GM12878 (cell line): ENCODE results near the gene ANO2. TPM values are rescaled to one million over a fixed set of nuclear protein-coding genes. Genes with fewer than 3 reads are reported as not detected.

Experiments used
- ATAC-seq: fragments of 200-7000 bp; cut with Tn5 transposase; 3 replicates; pipeline ENCODE4 v1.9.1; 2020; ENCODE audit warnings: mild to moderate bottlenecking, moderate library complexity
- BruUV-seq: library from RNA; stranded (reverse); fragments of 400-500 nt; replicated peaks from 2 replicates; lab custom pipeline; 2021; lab: Mats Ljungman, UMichigan
- CTCF ChIA-PET: fragments of 300-600 bp; sonication (Branson Sonifier 250); formaldehyde crosslinking; extraction: SDS; loops from one replicate; lab custom pipeline; 2021; ENCODE audit warnings: inconsistent platforms; lab: Yijun Ruan, JAX
- POLR2A ChIA-PET: fragments of 350-600 bp; formaldehyde crosslinking; extraction: SDS; loops from one replicate; lab custom pipeline; 2021; ENCODE audit warnings: inconsistent platforms; lab: Charles Lee
- RAD21 ChIA-PET: fragments of 300-600 bp; sonication (Branson Sonifier 250); formaldehyde crosslinking; loops from one replicate; lab custom pipeline; 2023; ENCODE audit warnings: antibody characterized with exemption; ENCODE audit not compliant: unreplicated experiment; lab: Charles Lee
- SMC1A ChIA-PET: fragments of 300-600 bp; sonication (Branson Sonifier 250); formaldehyde crosslinking; loops from one replicate; lab custom pipeline; 2023; ENCODE audit not compliant: unreplicated experiment, uncharacterized antibody; lab: Charles Lee
- DNase-seq: peaks from one replicate; pipeline ENCODE4 v3.0.0-alpha.2; 2011; ENCODE audit warnings: low read depth, low spot score
- FAIRE-seq: peaks from 3 replicates; lab custom pipeline; 2011; peaks lifted over from hg19 to GRCh38; lab: Jason Lieb, UNC
- H2AFZ ChIP-seq: 2 replicates; pipeline ENCODE4 v1.6.0; 2011; ENCODE audit warnings: low read depth, low read length, control low read depth; ENCODE audit not compliant: control insufficient read depth
- H3K27ac ChIP-seq: 2 replicates; pipeline ENCODE4 v1.5.1; 2011; ENCODE audit warnings: control low read depth; ENCODE audit not compliant: control insufficient read depth, insufficient read depth
- H3K27me3 ChIP-seq, 2 experiments: replicated peaks in 1 of 2; 2 replicates each; pipeline versions ENCODE4 v1.6.0 to v1.6.1; 2011; ENCODE audit warnings: low read length in 1 of 2; ENCODE audit not compliant: control insufficient read depth in 2 of 2, insufficient read depth in 2 of 2
- H3K36me3 ChIP-seq, 2 experiments: 2 replicates each; pipeline ENCODE4 v1.5.1; 2011; ENCODE audit warnings: low read length in 1 of 2; ENCODE audit not compliant: control insufficient read depth in 2 of 2, insufficient read depth in 2 of 2
- H3K4me1 ChIP-seq: 2 replicates; pipeline ENCODE4 v1.6.1; 2011; ENCODE audit warnings: mild to moderate bottlenecking, low read length, moderate library complexity, mixed read lengths; ENCODE audit not compliant: control insufficient read depth, insufficient read depth
- H3K4me2 ChIP-seq: 2 replicates; pipeline ENCODE4 v1.6.0; 2011; ENCODE audit warnings: control low read depth; ENCODE audit not compliant: control insufficient read depth, insufficient read depth
- H3K4me3 ChIP-seq: fragments of 200-600 bp; sonication (generic); 2 replicates; pipeline ENCODE4 v1.5.1; 2016
- H3K79me2 ChIP-seq: 2 replicates; pipeline ENCODE4 v1.6.0; 2011; ENCODE audit warnings: low read length; ENCODE audit not compliant: control insufficient read depth, insufficient read depth
- H3K9ac ChIP-seq: 2 replicates; pipeline ENCODE4 v1.8.0; 2011; ENCODE audit warnings: low read length, control low read depth, mixed read lengths; ENCODE audit not compliant: control insufficient read depth, insufficient read depth
- H3K9me3 ChIP-seq: replicated peaks from 3 replicates; pipeline ENCODE4 v1.5.1; 2011; ENCODE audit warnings: mild to moderate bottlenecking, low read length; ENCODE audit not compliant: control insufficient read depth, insufficient read depth
- H4K20me1 ChIP-seq: 2 replicates; pipeline ENCODE4 v1.6.0; 2011; ENCODE audit not compliant: control insufficient read depth, insufficient read depth
- BCL3 ChIP-seq: IDR thresholded peaks from 2 replicates; pipeline ENCODE4 v1.6.1; 2011; ENCODE audit warnings: borderline replicate concordance, low read depth, mild to moderate bottlenecking, moderate library complexity, low read length; ENCODE audit not compliant: insufficient read depth, poor library complexity, severe bottlenecking
- CEBPB ChIP-seq, 2 experiments: fragments of 150-350 bp in 1 of 2; IDR thresholded peaks; 2 replicates each; pipeline ENCODE4 v1.6.1; 2012 to 2014; ENCODE audit warnings: low read depth in 2 of 2, low read length in 2 of 2, borderline replicate concordance in 1 of 2, inconsistent platforms in 1 of 2
- E4F1 ChIP-seq: fragments of 450-650 bp; IDR thresholded peaks from 2 replicates; pipeline ENCODE4 v1.6.1; 2018; ENCODE audit warnings: borderline replicate concordance, mild to moderate bottlenecking; ENCODE audit not compliant: partially characterized antibody
- EED ChIP-seq: sonication (generic); IDR thresholded peaks from 2 replicates; pipeline ENCODE4 v1.6.1; 2016; ENCODE audit warnings: antibody characterized with exemption, low read depth
- FOS ChIP-seq: IDR thresholded peaks from 3 replicates; pipeline ENCODE4 v1.6.1; 2011; ENCODE audit warnings: borderline replicate concordance; ENCODE audit not compliant: insufficient read length; ENCODE audit errors: extremely low read depth
- LARP7 ChIP-seq: fragments of 450-650 bp; IDR thresholded peaks from 2 replicates; pipeline ENCODE4 v1.6.1; 2017; ENCODE audit warnings: mild to moderate bottlenecking
- MAX ChIP-seq: IDR thresholded peaks from 2 replicates; pipeline ENCODE4 v1.6.1; 2012; ENCODE audit warnings: low read depth, low read length, improper control_type of control experiment
- MLLT1 ChIP-seq: fragments of 450-650 bp; IDR thresholded peaks from 2 replicates; pipeline ENCODE4 v1.6.1; 2016; ENCODE audit warnings: mild to moderate bottlenecking
- MYB ChIP-seq: fragments of 150-350 bp; IDR thresholded peaks from 2 replicates; pipeline ENCODE4 v1.6.1; 2014; ENCODE audit warnings: mild to moderate bottlenecking, low read depth, low read length, borderline replicate concordance
- NR2C1 ChIP-seq: fragments of 450-650 bp; IDR thresholded peaks from 2 replicates; pipeline ENCODE4 v1.6.1; 2017; ENCODE audit warnings: antibody characterized with exemption, mild to moderate bottlenecking, moderate library complexity
- NR2C2 ChIP-seq: IDR thresholded peaks from 2 replicates; pipeline ENCODE4 v1.6.1; 2011; ENCODE audit warnings: borderline replicate concordance, low read depth; ENCODE audit not compliant: control insufficient read depth, insufficient read length
- SIX5 ChIP-seq: IDR thresholded peaks from 2 replicates; pipeline ENCODE4 v1.6.1; 2011; ENCODE audit warnings: mild to moderate bottlenecking, low read depth, low read length, moderate library complexity; ENCODE audit not compliant: severe bottlenecking
- TCF12 ChIP-seq: IDR thresholded peaks from 2 replicates; pipeline ENCODE4 v1.6.1; 2011; ENCODE audit warnings: low read depth, mild to moderate bottlenecking, low read length
- TCF7 ChIP-seq: IDR thresholded peaks from 2 replicates; pipeline ENCODE4 v1.6.1; 2014; ENCODE audit warnings: antibody characterized with exemption, borderline replicate concordance
- YY1 ChIP-seq: IDR thresholded peaks from 2 replicates; pipeline ENCODE4 v1.6.1; 2011; ENCODE audit warnings: low read depth, mild to moderate bottlenecking, low read length
- ZNF217 ChIP-seq: fragments of 450-650 bp; IDR thresholded peaks from 2 replicates; pipeline ENCODE4 v1.6.1; 2017; ENCODE audit warnings: antibody characterized with exemption, mild to moderate bottlenecking
- ZZZ3 ChIP-seq: IDR thresholded peaks from 2 replicates; pipeline ENCODE4 v1.6.1; 2011; ENCODE audit warnings: low read depth; ENCODE audit not compliant: control insufficient read depth, insufficient read length
- WGBS: methylation state at CpG from one replicate; pipeline ENCODE4 v1.1.6; 2016; ENCODE audit warnings: low lambda C conversion rate; ENCODE audit not compliant: insufficient replicate concordance, insufficient coverage; ENCODE audit errors: missing lambda C conversion rate; 5-methylcytosine and 5-hydroxymethylcytosine counted together
- in situ Hi-C: fragments of 300-500 bp; cut with MboI; formaldehyde crosslinking; loops from 9 replicates; pipeline ENCODE4 v1.14.3; 2018; ENCODE audit warnings: mixed read lengths
- intact Hi-C: fragments of 100-400 bp; cut with micrococcal nuclease; formaldehyde crosslinking; loops from one replicate; pipeline ENCODE4 v1.14.2; 2022; ENCODE audit not compliant: unreplicated experiment
- polyA plus RNA-seq, 11 experiments: library from polyadenylated mRNA; depleted of rRNA in 4 of 11; unstranded in 6 of 11; stranded (reverse) in 5 of 11; fragments of >200 nt; fragmentation: Nextera tagmentation in 4 of 11; fragmentation: Illumina TruSeq in 1 of 11; extraction: Ambion mirVana in 4 of 11; extraction: Trizol in 1 of 11; gene quantifications; 1 replicate in 1 of 11; 2 replicates in 10 of 11; pipeline versions ENCODE4 v1.2.1 to v1.2.3, GENCODE V29; 2011 to 2016; ENCODE audit warnings: inconsistent platforms in 2 of 11, missing spikeins in 2 of 11, low read depth in 1 of 11
- total RNA-seq, 4 experiments: library from RNA; depleted of rRNA in 3 of 4; stranded (reverse); fragments of >200 nt in 3 of 4; fragmentation: Illumina TruSeq in 1 of 4; extraction: Trizol in 1 of 4; gene quantifications; 2 replicates each; pipeline versions ENCODE4 v1.2.1 to v1.2.3, GENCODE V29; 2013 to 2021

ANO2 gene
- total and polyA plus RNA-seq, 10 of the 15 experiments (the other 5 are each of a cell fraction or from before 2014, with no cell fraction given): not detected

GRCh38 chr12:5784462-5785130 is 160.5 kb downstream of the ANO2 start (continued):
- no peak for TF ChIP-seq E4F1

GRCh38 chr12:5783289-5783920 is 161.7 kb downstream of the ANO2 start:
- ChIA-PET RAD21 (no interaction called here), CTCF (interaction anchor here (0.5 to 1.3 kb wide), 2 partner anchors 12 to 536 kb away, joined by 3 read pairs; no protein-coding TSS in a partner anchor), SMC1A (no interaction called here)
- Histone ChIP-seq H4K20me1 (no peaks in the 10 kb centered on the region), H3K9ac (no peak overlapping the region), H3K4me3 (no peak overlapping the region), H3K9me3 (no peaks in the 10 kb centered on the region), H3K4me1 (no peaks in the 10 kb centered on the region), H3K4me2 (no peak overlapping the region)
- WGBS: 51% methylated on average over 4 of the region's 4 CpGs
- ATAC-seq (no peak), DNase-seq (no peak)
- TF ChIP-seq MAX (no peak), SIX5 (no peak), ZZZ3 (no peak), ZNF217 (no peak), TCF12 (no peak), FOS (no peak), MYB (no peak), LARP7 (no peak), BCL3 (no peak), NR2C2 (no peak), TCF7 (no peak), CEBPB (IDR thresholded peaks at IDR 0.05; ENCODE audit: borderline replicate concordance in 1 of 2, low read depth in 2 of 2, low read length in 2 of 2) (no peak), YY1 (no peak), EED (no peak), NR2C1 (no peak), MLLT1 (no peak)
- TF ChIP-seq, all 136 proteins: peak for 0
- Histone ChIP-seq H3K27me3 (no peaks in the 10 kb centered on the region), H2AFZ (no peak overlapping the region), H3K79me2 (no peaks in the 10 kb centered on the region), H3K36me3 (no peaks in the 10 kb centered on the region), H3K27ac (no peak overlapping the region)
- intact Hi-C loops: no loop called here
- POLR2A ChIA-PET: no interaction called here
- BruUV-seq: no TSS peak
- no peak for FAIRE-seq
- in situ Hi-C loops: no loop called here
